Spinal cord (tissue), 4 donors: ENCODE data around the gene SCP2. TPM values are rescaled to one million over a fixed set of nuclear protein-coding genes. Genes with fewer than 3 reads are reported as not detected.

Source experiments
- polyA plus RNA-seq, 2 donors: library from polyadenylated mRNA; unstranded; fragments of 120-200 nt; gene quantifications; one replicate each; pipeline ENCODE4 v1.2.1, GENCODE V29; 2013; ENCODE audit not compliant: insufficient read length in 2 of 2
- small RNA-seq: library from RNA; depleted of rRNA; stranded (forward); fragments of <200 nt; gene quantifications from one replicate; pipeline ENCODE3, GENCODE V24; 2014; ENCODE audit warnings: low replicate concordance
- total RNA-seq, 2 donors: library from RNA; depleted of rRNA in 1 of 2; stranded (reverse); fragments of 120-200 nt in 1 of 2; fragments of >200 nt in 1 of 2; gene quantifications; one replicate each; pipeline versions ENCODE4 v1.2.3 to v1.2.4, GENCODE V29; 2013 to 2014

Gene SCP2
- total and polyA plus RNA-seq, 4 donors = 119 to 155 (median 143) TPM

Small RNA genes within 50 kb of the gene (small RNA-seq; reads per million reads assigned to genes)
- gene AC099677.1 = not detected
- gene AC099677.2 = not detected
- gene HIGD1AP11 = not detected
- not detected for gene MIR1273F
- not detected for gene MIR1273G
- gene MIR5095 = not detected

Other genes with a start within 250 kb of the SCP2 start
- 10 to 100 TPM; 11.5 to 16.5 TPM for gene COA7, start 228.9 kb upstream of the SCP2 start, total RNA-seq
- gene COA7, start 228.9 kb upstream of the SCP2 start, polyA plus RNA-seq = 10 to 100 TPM; 26.0 to 30.0 TPM
- 100 to 1,000 TPM in 1 of 2 donors, 10 to 100 TPM in 1; 45.0 to 115 TPM for gene ZYG11B, start 200.8 kb upstream of the SCP2 start, total RNA-seq
- gene ZYG11B, start 200.8 kb upstream of the SCP2 start, polyA plus RNA-seq = 10 to 100 TPM; 38.9 to 51.0 TPM
- under 1 TPM; 0.50 to 0.59 TPM for gene ZYG11A, start 84.5 kb upstream of the SCP2 start, total RNA-seq
- gene ZYG11A, start 84.5 kb upstream of the SCP2 start, polyA plus RNA-seq = under 1 TPM; 0.06 to 0.27 TPM
- 10 to 100 TPM; 13.1 to 51.5 TPM for gene ECHDC2, start 5.5 kb upstream of the SCP2 start, total RNA-seq
- gene ECHDC2, start 5.5 kb upstream of the SCP2 start, polyA plus RNA-seq = 10 to 100 TPM; 27.8 to 62.5 TPM
- 10 to 100 TPM in 1 of 2 donors, 1 to 10 TPM in 1; 4.2 to 10.7 TPM for gene PODN, start 134.9 kb downstream of the SCP2 start, total RNA-seq
- gene PODN, start 134.9 kb downstream of the SCP2 start, polyA plus RNA-seq = 1 to 10 TPM; 1.6 to 8.9 TPM
- under 1 TPM in 1 of 2 donors, not detected in 1; 0.06 TPM for gene SLC1A7, start 215.4 kb downstream of the SCP2 start, total RNA-seq
- gene SLC1A7, start 215.4 kb downstream of the SCP2 start, polyA plus RNA-seq = under 1 TPM; 0.11 to 0.48 TPM